GM12878 (cell line): ENCODE results near the gene SERPINE2.

Experiments used
- CTCF ChIP-seq, 3 experiments: IDR thresholded peaks in 2 of 3; conservative IDR thresholded peaks in 1 of 3; 2 replicates each; pipeline ENCODE4 v1.5.1; 2011; ENCODE audit warnings: low read depth in 3 of 3, low read length in 3 of 3, mild to moderate bottlenecking in 3 of 3, control low read depth in 2 of 3, moderate library complexity in 2 of 3, inconsistent platforms in 1 of 3, mixed read lengths in 1 of 3; ENCODE audit not compliant: control insufficient read depth in 2 of 3, insufficient read depth in 1 of 3; ENCODE audit errors: extremely low read depth in 1 of 3
- POLR2A ChIP-seq: IDR thresholded peaks from 2 replicates; pipeline ENCODE4 v1.6.1; 2011; ENCODE audit warnings: low read depth, mild to moderate bottlenecking, low read length

GRCh38 chr2:224040753-224041152, 1.7 kb upstream of the SERPINE2 start:
- no peak for TF ChIP-seq CTCF (IDR thresholded peaks at IDR 0.05 in 2 of 3, conservative IDR thresholded peaks at IDR 0.05 in 1 of 3; ENCODE audit: control insufficient read depth in 2 of 3, extremely low read depth in 1 of 3, insufficient read depth in 1 of 3, low read depth in 3 of 3, low read length in 3 of 3)
- no peak for TF ChIP-seq POLR2A
